Measurements from ENCODE around the gene LDB1.

LDB1 gene

GRCh38 chr10:102120142-102120990 lies at the start of gene LDB1:
TSS of gene LDB1 (minus strand) at chr10:102120368. CDS start at chr10:102120110, 258 bp downstream.
- peaks cover 53% of the 10 kb centered on the region for H3K4me1 Mint-ChIP-seq
- H3K27me3 Mint-ChIP-seq, result no peaks in the 10 kb centered on the region
- H3K9me3 Mint-ChIP-seq, result no peaks in the 10 kb centered on the region
- H3K4me3 Mint-ChIP-seq, result peak within 1 kb of the TSS; percentile 88
- H3K27ac Mint-ChIP-seq, result peak within 1 kb of the TSS; percentile 98
- H3K36me3 Mint-ChIP-seq, result no peaks in the 10 kb centered on the region

- Mint-ChIP-seq H3K4me1 (peaks cover 9% of the 10 kb centered on the region), H3K9me3 (no peaks in the 10 kb centered on the region), H3K36me3 (peaks cover 2% of the 10 kb centered on the region), H3K27me3 (peaks cover 1% of the 10 kb centered on the region), H3K27ac (no peak overlapping the region), H3K4me3 (no peak overlapping the region)
These were observed 47.7 kb upstream of the LDB1 start for GRCh38 chr10:102167861-102168260.

- no peaks in the 10 kb centered on the region for H3K27me3 Mint-ChIP-seq
- peaks cover 16% of the 10 kb centered on the region for H3K36me3 Mint-ChIP-seq
- H3K4me3 Mint-ChIP-seq, result no peak overlapping the region
- H3K9me3 Mint-ChIP-seq, result no peaks in the 10 kb centered on the region
- peaks cover 12% of the 10 kb centered on the region for H3K4me1 Mint-ChIP-seq
- H3K27ac Mint-ChIP-seq, result no peak overlapping the region
These were observed 43.3 kb upstream of the LDB1 start for GRCh38 chr10:102163342-102163989.

- Mint-ChIP-seq H3K36me3 (peaks cover 26% of the 10 kb centered on the region), H3K4me3 (no peak overlapping the region), H3K9me3 (no peaks in the 10 kb centered on the region)
These were observed 39.7 kb upstream of the LDB1 start for GRCh38 chr10:102159831-102160230.

GRCh38 chr10:102159051-102159597 lies 39.0 kb upstream of the LDB1 start:
- Mint-ChIP-seq H3K27me3 (no peaks in the 10 kb centered on the region), H3K27ac (peak overlapping the region; percentile 41), H3K4me3 (no peak overlapping the region), H3K9me3 (no peaks in the 10 kb centered on the region), H3K36me3 (peaks cover 31% of the 10 kb centered on the region), H3K4me1 (peaks cover 47% of the 10 kb centered on the region)

More at GRCh38 chr10:102159831-102160230, 39.7 kb upstream of the LDB1 start:
- Mint-ChIP-seq H3K27me3 (no peaks in the 10 kb centered on the region), H3K4me1 (peaks cover 40% of the 10 kb centered on the region), H3K27ac (no peak overlapping the region)

GRCh38 chr10:102157224-102157623 lies 37.1 kb upstream of the LDB1 start:
- Mint-ChIP-seq H3K9me3 (no peaks in the 10 kb centered on the region), H3K4me1 (peaks cover 52% of the 10 kb centered on the region), H3K4me3 (peak overlapping the region; percentile 34), H3K27me3 (no peaks in the 10 kb centered on the region), H3K27ac (peak overlapping the region; percentile 79), H3K36me3 (peaks cover 42% of the 10 kb centered on the region)

GRCh38 chr10:102154466-102155116 lies 34.4 kb upstream of the LDB1 start:
- Mint-ChIP-seq H3K4me3 (peak overlapping the region; percentile 90), H3K36me3 (peaks cover 38% of the 10 kb centered on the region), H3K27ac (peak overlapping the region; percentile 84), H3K27me3 (no peaks in the 10 kb centered on the region), H3K9me3 (no peaks in the 10 kb centered on the region), H3K4me1 (peaks cover 59% of the 10 kb centered on the region)

- peaks cover 51% of the 10 kb centered on the region for H3K4me1 Mint-ChIP-seq
- H3K36me3 Mint-ChIP-seq, result peaks cover 36% of the 10 kb centered on the region
- peak overlapping the region; percentile 99 for H3K27ac Mint-ChIP-seq
- H3K9me3 Mint-ChIP-seq, result no peaks in the 10 kb centered on the region
- peak overlapping the region; percentile 98 for H3K4me3 Mint-ChIP-seq
- H3K27me3 Mint-ChIP-seq, result no peaks in the 10 kb centered on the region
These were observed 33.0 kb upstream of the LDB1 start for GRCh38 chr10:102153093-102153620.

GRCh38 chr10:102152545-102152890 lies 32.4 kb upstream of the LDB1 start:
- no peaks in the 10 kb centered on the region for H3K9me3 Mint-ChIP-seq
- H3K4me3 Mint-ChIP-seq, result peak overlapping the region; percentile 98
- peak overlapping the region; percentile 99 for H3K27ac Mint-ChIP-seq
- peaks cover 50% of the 10 kb centered on the region for H3K4me1 Mint-ChIP-seq
- peaks cover 38% of the 10 kb centered on the region for H3K36me3 Mint-ChIP-seq
- no peaks in the 10 kb centered on the region for H3K27me3 Mint-ChIP-seq

- Mint-ChIP-seq H3K36me3 (peaks cover 37% of the 10 kb centered on the region), H3K27me3 (no peaks in the 10 kb centered on the region), H3K9me3 (no peaks in the 10 kb centered on the region), H3K27ac (peak within 1 kb of the TSS; percentile 99), H3K4me3 (peak within 1 kb of the TSS; percentile 98), H3K4me1 (peaks cover 44% of the 10 kb centered on the region)
These were observed 31.8 kb upstream of the LDB1 start, which contains the start of gene NOLC1 for GRCh38 chr10:102151774-102152544. TSS of gene NOLC1 (plus strand) at chr10:102152389. CDS start at chr10:102152411, 22 bp downstream.

GRCh38 chr10:102150970-102151773 lies 31.0 kb upstream of the LDB1 start:
- Mint-ChIP-seq H3K36me3 (peaks cover 38% of the 10 kb centered on the region), H3K27ac (peak overlapping the region; percentile 99), H3K9me3 (no peaks in the 10 kb centered on the region), H3K27me3 (no peaks in the 10 kb centered on the region), H3K4me3 (peak overlapping the region; percentile 98), H3K4me1 (peaks cover 36% of the 10 kb centered on the region)

GRCh38 chr10:102148275-102148674 lies 28.1 kb upstream of the LDB1 start:
- no peak overlapping the region for H3K27ac Mint-ChIP-seq
- peaks cover 36% of the 10 kb centered on the region for H3K36me3 Mint-ChIP-seq
- H3K9me3 Mint-ChIP-seq, result no peaks in the 10 kb centered on the region
- peaks cover 15% of the 10 kb centered on the region for H3K4me1 Mint-ChIP-seq
- no peaks in the 10 kb centered on the region for H3K27me3 Mint-ChIP-seq
- no peak overlapping the region for H3K4me3 Mint-ChIP-seq

- Mint-ChIP-seq H3K27me3 (no peaks in the 10 kb centered on the region), H3K36me3 (peaks cover 34% of the 10 kb centered on the region), H3K4me3 (no peak overlapping the region), H3K9me3 (no peaks in the 10 kb centered on the region), H3K4me1 (peaks cover 11% of the 10 kb centered on the region), H3K27ac (peak overlapping the region; percentile 53)
These were observed 27.4 kb upstream of the LDB1 start for GRCh38 chr10:102147561-102147960.

- Mint-ChIP-seq H3K36me3 (peaks cover 34% of the 10 kb centered on the region), H3K9me3 (no peaks in the 10 kb centered on the region), H3K27ac (peak overlapping the region; percentile 53), H3K4me3 (no peak overlapping the region), H3K4me1 (peaks cover 11% of the 10 kb centered on the region), H3K27me3 (no peaks in the 10 kb centered on the region)
These were observed 26.8 kb upstream of the LDB1 start for GRCh38 chr10:102146971-102147428.

Measured in activated naive CD4-positive, alpha-beta T cell treated with anti-CD3 and anti-CD28 coated beads, Interleukin-2, amount 50 U/mL, for 24 hours (primary cell).